SK-N-SH treated with all-trans-retinoic acid at 6 μM for 48 hours (cell line): ENCODE data around the gene SNX11.

Experiments
- ATAC-seq: fragments of 200-7000 bp; cut with Tn5 transposase; 3 replicates; pipeline ENCODE4 v1.9.1; 2020; ENCODE audit warnings: mild to moderate bottlenecking, moderate library complexity
- ARNTL ChIP-seq: fragments of 450-650 bp; formaldehyde crosslinking; IDR thresholded peaks from 2 replicates; pipeline ENCODE4 v1.5.0; 2020; ENCODE audit warnings: low read depth, mild to moderate bottlenecking, moderate library complexity, borderline replicate concordance
- BACH2 ChIP-seq: fragments of 250-450 bp; sonication (Bioruptor Pico); IDR thresholded peaks from 2 replicates; pipeline ENCODE4 v1.9.0; 2021; ENCODE audit warnings: mild to moderate bottlenecking, borderline replicate concordance
- CSDC2 ChIP-seq: fragments of 250-450 bp; sonication (Bioruptor Pico); IDR thresholded peaks from 2 replicates; pipeline ENCODE4 v1.5.0; 2020; ENCODE audit warnings: mild to moderate bottlenecking, moderate library complexity
- ESRRG ChIP-seq: fragments of 250-450 bp; sonication (Bioruptor Pico); IDR thresholded peaks from 2 replicates; pipeline ENCODE4 v1.6.1; 2021; ENCODE audit warnings: mild to moderate bottlenecking
- GLIS3 ChIP-seq: fragments of 250-450 bp; sonication (Bioruptor Pico); IDR thresholded peaks from 2 replicates; pipeline ENCODE4 v1.5.0; 2020; ENCODE audit warnings: mild to moderate bottlenecking, moderate library complexity
- ISL1 ChIP-seq: fragments of 250-450 bp; sonication (Bioruptor Pico); IDR thresholded peaks from 2 replicates; pipeline ENCODE4 v2.1.2; 2022; ENCODE audit warnings: mild to moderate bottlenecking, moderate library complexity
- PPARA ChIP-seq: fragments of 250-450 bp; sonication (Bioruptor Pico); IDR thresholded peaks from 2 replicates; pipeline ENCODE4 v1.5.0; 2020; ENCODE audit warnings: mild to moderate bottlenecking, borderline replicate concordance
- RARB ChIP-seq: fragments of 250-450 bp; sonication (Bioruptor Pico); IDR thresholded peaks from 2 replicates; pipeline ENCODE4 v1.8.0; 2021; ENCODE audit warnings: mild to moderate bottlenecking, moderate library complexity
- SNAI2 ChIP-seq: fragments of 250-450 bp; sonication (Bioruptor Pico); IDR thresholded peaks from 2 replicates; pipeline ENCODE4 v1.5.0; 2020; ENCODE audit warnings: mild to moderate bottlenecking, moderate library complexity
- TCF4 ChIP-seq: fragments of 250-450 bp; sonication (Bioruptor Pico); IDR thresholded peaks from 2 replicates; pipeline ENCODE4 v1.8.0; 2021; ENCODE audit warnings: mild to moderate bottlenecking, moderate library complexity, borderline replicate concordance
- TOX ChIP-seq: fragments of 250-450 bp; sonication (Bioruptor Pico); IDR thresholded peaks from 2 replicates; pipeline ENCODE4 v1.8.0; 2021; ENCODE audit warnings: mild to moderate bottlenecking, moderate library complexity, borderline replicate concordance
- ZC3H10 ChIP-seq: fragments of 250-450 bp; sonication (Bioruptor Pico); IDR thresholded peaks from 2 replicates; pipeline ENCODE4 v1.5.1; 2021; ENCODE audit warnings: mild to moderate bottlenecking, moderate library complexity
- ZFP3 ChIP-seq: fragments of 250-450 bp; sonication (Bioruptor Pico); IDR thresholded peaks from 2 replicates; pipeline ENCODE4 v1.5.0; 2020; ENCODE audit warnings: mild to moderate bottlenecking, moderate library complexity
- ZFP30 ChIP-seq: fragments of 450-650 bp; formaldehyde crosslinking; IDR thresholded peaks from 2 replicates; pipeline ENCODE4 v1.5.0; 2022; ENCODE audit warnings: mild to moderate bottlenecking, moderate library complexity
- ZNF565 ChIP-seq: fragments of 450-650 bp; formaldehyde crosslinking; conservative IDR thresholded peaks from 2 replicates; pipeline ENCODE4 v1.5.0; 2020; ENCODE audit warnings: low read depth, mild to moderate bottlenecking, moderate library complexity
- ZNF70 ChIP-seq: fragments of 450-650 bp; formaldehyde crosslinking; IDR thresholded peaks from 2 replicates; pipeline ENCODE4 v1.5.0; 2020; ENCODE audit warnings: mild to moderate bottlenecking, moderate library complexity
- ZNF8 ChIP-seq: fragments of 450-650 bp; formaldehyde crosslinking; IDR thresholded peaks from 2 replicates; pipeline ENCODE4 v1.5.0; 2020; ENCODE audit warnings: mild to moderate bottlenecking, moderate library complexity
- TF ChIP-seq, protein P1 (sequence below): fragments of 250-450 bp; sonication (Bioruptor Pico); IDR thresholded peaks from 2 replicates; pipeline ENCODE4 v1.5.1; 2021; ENCODE audit warnings: mild to moderate bottlenecking, moderate library complexity
- TF ChIP-seq, protein P2 (sequence below): fragments of 250-450 bp; sonication (Bioruptor Pico); IDR thresholded peaks from 2 replicates; pipeline ENCODE4 v1.8.0; 2021; ENCODE audit warnings: low read depth, mild to moderate bottlenecking, moderate library complexity, borderline replicate concordance
- TF ChIP-seq, protein P3 (sequence below): fragments of 250-450 bp; sonication (Bioruptor Pico); IDR thresholded peaks from 2 replicates; pipeline ENCODE4 v1.5.1; 2020; ENCODE audit warnings: low read depth, mild to moderate bottlenecking, moderate library complexity
- TF ChIP-seq, protein P4 (sequence below): fragments of 250-450 bp; sonication (Bioruptor Pico); IDR thresholded peaks from 2 replicates; pipeline ENCODE4 v1.8.0; 2020; ENCODE audit warnings: mild to moderate bottlenecking, moderate library complexity, borderline replicate concordance

SNX11 gene

DNA sequence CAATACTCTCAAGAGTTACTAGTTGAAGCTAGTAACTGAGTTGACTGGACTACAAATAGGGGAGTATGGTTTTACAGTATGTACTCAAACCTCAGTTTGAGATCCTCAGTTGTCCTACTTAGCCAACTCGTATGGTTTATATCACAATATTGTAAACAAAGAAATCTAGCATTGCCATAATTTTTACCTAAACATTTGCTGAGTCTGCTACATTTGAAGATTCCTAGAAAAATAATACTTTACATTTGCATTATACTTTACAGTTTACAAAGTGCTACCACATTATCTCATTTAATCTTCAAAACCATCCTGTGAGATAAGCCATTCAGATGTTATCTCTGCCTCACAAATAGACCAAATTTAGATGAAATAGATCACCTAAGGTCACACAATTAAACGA is 22.6 kb upstream of the SNX11 start:
- TF ChIP-seq ZNF565 (no peak), TCF4 (CRISPR knock-in tag) (no peak), ZC3H10 (no peak)
- TF ChIP-seq, protein P1, sequence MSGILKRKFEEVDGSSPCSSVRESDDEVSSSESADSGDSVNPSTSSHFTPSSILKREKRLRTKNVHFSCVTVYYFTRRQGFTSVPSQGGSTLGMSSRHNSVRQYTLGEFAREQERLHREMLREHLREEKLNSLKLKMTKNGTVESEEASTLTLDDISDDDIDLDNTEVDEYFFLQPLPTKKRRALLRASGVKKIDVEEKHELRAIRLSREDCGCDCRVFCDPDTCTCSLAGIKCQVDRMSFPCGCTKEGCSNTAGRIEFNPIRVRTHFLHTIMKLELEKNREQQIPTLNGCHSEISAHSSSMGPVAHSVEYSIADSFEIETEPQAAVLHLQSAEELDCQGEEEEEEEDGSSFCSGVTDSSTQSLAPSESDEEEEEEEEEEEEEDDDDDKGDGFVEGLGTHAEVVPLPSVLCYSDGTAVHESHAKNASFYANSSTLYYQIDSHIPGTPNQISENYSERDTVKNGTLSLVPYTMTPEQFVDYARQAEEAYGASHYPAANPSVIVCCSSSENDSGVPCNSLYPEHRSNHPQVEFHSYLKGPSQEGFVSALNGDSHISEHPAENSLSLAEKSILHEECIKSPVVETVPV, result no peak
- TF ChIP-seq, protein P2, sequence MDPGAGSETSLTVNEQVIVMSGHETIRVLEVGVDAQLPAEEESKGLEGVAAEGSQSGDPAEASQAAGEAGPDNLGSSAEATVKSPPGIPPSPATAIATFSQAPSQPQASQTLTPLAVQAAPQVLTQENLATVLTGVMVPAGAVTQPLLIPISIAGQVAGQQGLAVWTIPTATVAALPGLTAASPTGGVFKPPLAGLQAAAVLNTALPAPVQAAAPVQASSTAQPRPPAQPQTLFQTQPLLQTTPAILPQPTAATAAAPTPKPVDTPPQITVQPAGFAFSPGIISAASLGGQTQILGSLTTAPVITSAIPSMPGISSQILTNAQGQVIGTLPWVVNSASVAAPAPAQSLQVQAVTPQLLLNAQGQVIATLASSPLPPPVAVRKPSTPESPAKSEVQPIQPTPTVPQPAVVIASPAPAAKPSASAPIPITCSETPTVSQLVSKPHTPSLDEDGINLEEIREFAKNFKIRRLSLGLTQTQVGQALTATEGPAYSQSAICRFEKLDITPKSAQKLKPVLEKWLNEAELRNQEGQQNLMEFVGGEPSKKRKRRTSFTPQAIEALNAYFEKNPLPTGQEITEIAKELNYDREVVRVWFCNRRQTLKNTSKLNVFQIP, result no peak
- ATAC-seq, result no peak

DNA sequence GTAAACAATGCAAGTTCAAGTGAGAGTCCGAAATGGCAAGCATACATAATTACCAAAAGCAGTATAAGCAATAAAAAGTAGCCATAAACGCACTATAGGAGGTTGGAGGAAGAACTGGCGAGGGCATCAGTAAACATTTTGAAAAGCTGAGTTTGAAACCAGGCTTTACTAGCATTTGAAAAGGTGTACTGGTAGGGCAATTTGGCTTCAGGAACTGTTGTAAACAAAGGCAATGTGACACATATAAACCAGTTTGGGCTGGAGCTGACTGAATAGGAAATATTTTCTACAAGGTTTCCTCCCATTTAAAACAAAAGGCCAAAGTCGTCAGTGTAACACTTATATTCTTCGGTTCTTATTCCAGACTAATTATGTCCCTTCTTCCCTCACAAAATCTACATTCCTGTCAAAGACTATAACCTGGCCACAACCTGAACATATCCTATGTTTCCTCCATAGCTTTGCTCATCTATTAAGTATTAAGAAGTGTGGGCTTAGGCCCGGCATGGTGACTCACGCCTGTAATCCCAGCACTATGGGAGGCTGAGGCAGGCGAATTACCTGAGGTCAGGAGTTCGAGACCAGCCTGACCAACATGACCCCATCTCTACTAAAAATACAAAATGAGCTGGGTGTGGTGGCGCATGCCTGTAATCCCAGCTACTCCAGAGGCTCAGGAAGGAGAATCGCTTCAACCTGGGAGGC is 14.1 kb upstream of the SNX11 start:
- no peak for TF ChIP-seq TOX (CRISPR knock-in tag)
- TF ChIP-seq, protein P2, result no peak
- TF ChIP-seq PPARA (CRISPR knock-in tag), result no peak
- TF ChIP-seq ZNF565, result no peak
- TF ChIP-seq, protein P3, sequence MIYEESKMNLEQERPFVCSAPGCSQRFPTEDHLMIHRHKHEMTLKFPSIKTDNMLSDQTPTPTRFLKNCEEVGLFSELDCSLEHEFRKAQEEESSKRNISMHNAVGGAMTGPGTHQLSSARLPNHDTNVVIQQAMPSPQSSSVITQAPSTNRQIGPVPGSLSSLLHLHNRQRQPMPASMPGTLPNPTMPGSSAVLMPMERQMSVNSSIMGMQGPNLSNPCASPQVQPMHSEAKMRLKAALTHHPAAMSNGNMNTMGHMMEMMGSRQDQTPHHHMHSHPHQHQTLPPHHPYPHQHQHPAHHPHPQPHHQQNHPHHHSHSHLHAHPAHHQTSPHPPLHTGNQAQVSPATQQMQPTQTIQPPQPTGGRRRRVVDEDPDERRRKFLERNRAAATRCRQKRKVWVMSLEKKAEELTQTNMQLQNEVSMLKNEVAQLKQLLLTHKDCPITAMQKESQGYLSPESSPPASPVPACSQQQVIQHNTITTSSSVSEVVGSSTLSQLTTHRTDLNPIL, result no peak
- TF ChIP-seq ZNF8 (CRISPR knock-in tag), result no peak
- no peak for TF ChIP-seq ESRRG (CRISPR knock-in tag)
- TF ChIP-seq ARNTL (CRISPR knock-in tag), result no peak
- no peak for TF ChIP-seq ISL1
- no peak for TF ChIP-seq GLIS3
- no peak for TF ChIP-seq ZNF70 (CRISPR knock-in tag)
- no peak for TF ChIP-seq ZC3H10
- TF ChIP-seq, protein P4, sequence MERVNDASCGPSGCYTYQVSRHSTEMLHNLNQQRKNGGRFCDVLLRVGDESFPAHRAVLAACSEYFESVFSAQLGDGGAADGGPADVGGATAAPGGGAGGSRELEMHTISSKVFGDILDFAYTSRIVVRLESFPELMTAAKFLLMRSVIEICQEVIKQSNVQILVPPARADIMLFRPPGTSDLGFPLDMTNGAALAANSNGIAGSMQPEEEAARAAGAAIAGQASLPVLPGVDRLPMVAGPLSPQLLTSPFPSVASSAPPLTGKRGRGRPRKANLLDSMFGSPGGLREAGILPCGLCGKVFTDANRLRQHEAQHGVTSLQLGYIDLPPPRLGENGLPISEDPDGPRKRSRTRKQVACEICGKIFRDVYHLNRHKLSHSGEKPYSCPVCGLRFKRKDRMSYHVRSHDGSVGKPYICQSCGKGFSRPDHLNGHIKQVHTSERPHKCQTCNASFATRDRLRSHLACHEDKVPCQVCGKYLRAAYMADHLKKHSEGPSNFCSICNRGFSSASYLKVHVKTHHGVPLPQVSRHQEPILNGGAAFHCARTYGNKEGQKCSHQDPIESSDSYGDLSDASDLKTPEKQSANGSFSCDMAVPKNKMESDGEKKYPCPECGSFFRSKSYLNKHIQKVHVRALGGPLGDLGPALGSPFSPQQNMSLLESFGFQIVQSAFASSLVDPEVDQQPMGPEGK (CRISPR knock-in tag), result no peak
- no peak for TF ChIP-seq CSDC2 (CRISPR knock-in tag)
- no peak for TF ChIP-seq SNAI2 (CRISPR knock-in tag)
- no peak for TF ChIP-seq RARB (CRISPR knock-in tag)
- TF ChIP-seq BACH2 (CRISPR knock-in tag), result no peak
- no peak for TF ChIP-seq ZFP3
- TF ChIP-seq, all 23 proteins: peak for 0
- ATAC-seq, result no peak

DNA sequence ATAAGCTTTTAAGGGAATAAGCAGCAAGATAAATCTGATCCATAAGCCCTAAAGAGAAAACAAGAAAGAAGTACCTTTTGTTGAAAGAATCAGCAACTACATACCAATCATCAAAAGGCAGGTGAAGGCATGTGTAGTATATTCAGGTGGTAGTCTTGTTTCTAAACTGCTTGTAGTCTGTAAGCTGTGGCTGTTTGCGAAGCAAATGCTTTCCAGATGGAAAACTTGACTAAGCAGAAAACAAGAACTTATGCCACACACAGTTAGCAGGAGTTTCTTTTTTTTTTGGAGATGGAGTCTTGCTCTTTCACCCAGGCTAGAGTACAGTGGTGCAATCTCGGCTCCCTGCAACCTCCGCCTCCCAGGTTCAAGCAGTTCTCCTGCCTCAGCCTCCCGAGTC is 12.0 kb upstream of the SNX11 start:
- ATAC-seq, result no peak
- TF ChIP-seq TCF4 (CRISPR knock-in tag), result no peak
- no peak for TF ChIP-seq ZNF565
- no peak for TF ChIP-seq CSDC2 (CRISPR knock-in tag)
- TF ChIP-seq ESRRG (CRISPR knock-in tag), result no peak
- no peak for TF ChIP-seq ARNTL (CRISPR knock-in tag)
- TF ChIP-seq, protein P3, result no peak
- no peak for TF ChIP-seq SNAI2 (CRISPR knock-in tag)
- TF ChIP-seq ZNF70 (CRISPR knock-in tag), result no peak
- TF ChIP-seq BACH2 (CRISPR knock-in tag), result no peak
- TF ChIP-seq GLIS3, result no peak
- TF ChIP-seq, protein P4 (CRISPR knock-in tag), result no peak
- TF ChIP-seq ZFP30, result no peak
- TF ChIP-seq TOX (CRISPR knock-in tag), result no peak
- TF ChIP-seq ZNF8 (CRISPR knock-in tag), result no peak
- TF ChIP-seq ISL1, result no peak
- no peak for TF ChIP-seq ZC3H10
- TF ChIP-seq, all 23 proteins: peak for 0
